ENCODE data around the gene ALDH1A3. TPM values are rescaled to one million over a fixed set of nuclear protein-coding genes. Genes with fewer than 3 reads are reported as not detected.

Gene ALDH1A3
- total and polyA plus RNA-seq, 2 of the 4 experiments (the other 2 are of a cell fraction), result 3.1 to 5.0 TPM

GRCh38 chr15:100909989-100910955 lies 30.6 kb downstream of the ALDH1A3 start (continued):
- TF ChIP-seq, protein P1, sequence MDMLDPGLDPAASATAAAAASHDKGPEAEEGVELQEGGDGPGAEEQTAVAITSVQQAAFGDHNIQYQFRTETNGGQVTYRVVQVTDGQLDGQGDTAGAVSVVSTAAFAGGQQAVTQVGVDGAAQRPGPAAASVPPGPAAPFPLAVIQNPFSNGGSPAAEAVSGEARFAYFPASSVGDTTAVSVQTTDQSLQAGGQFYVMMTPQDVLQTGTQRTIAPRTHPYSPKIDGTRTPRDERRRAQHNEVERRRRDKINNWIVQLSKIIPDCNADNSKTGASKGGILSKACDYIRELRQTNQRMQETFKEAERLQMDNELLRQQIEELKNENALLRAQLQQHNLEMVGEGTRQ (IDR thresholded peaks at IDR 0.05; ENCODE audit: low read depth, low read length), result no peak

DNA sequence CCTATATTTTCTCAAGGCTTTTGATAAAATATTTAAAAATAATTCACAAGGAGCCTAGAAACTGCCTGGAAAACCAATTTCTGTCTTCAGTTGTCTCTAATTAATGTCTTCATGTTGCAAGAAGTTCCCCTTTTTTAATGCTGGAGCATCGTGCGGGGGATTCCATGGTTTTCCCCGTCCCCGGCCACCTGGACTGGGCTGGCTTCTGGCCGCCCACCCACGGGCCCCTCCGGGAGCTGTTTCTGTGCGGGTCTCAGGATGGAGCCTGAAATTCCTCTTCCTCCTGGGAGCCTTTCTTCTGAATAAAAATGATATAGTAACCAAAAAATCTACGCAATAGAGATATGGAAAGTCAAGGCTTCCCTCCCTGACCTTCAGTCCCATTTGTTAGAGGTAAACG lies 31.5 kb downstream of the ALDH1A3 start:
- intact Hi-C loops (cut with micrococcal nuclease), result no loop called here
- H2AK5ac ChIP-seq (ENCODE audit: low read depth, low read length), result no peak overlapping the region
- H3K56ac ChIP-seq (ENCODE audit: extremely low read depth, insufficient read depth, low read length), result no peak overlapping the region
- in situ Hi-C loops (cut with MboI; ENCODE audit: low sequenced_read_pairs), result loop anchor here (25.0 kb wide), 1 partner anchor 351 kb away; the partner anchor contains the start of gene CHSY1
- H2BK20ac ChIP-seq (ENCODE audit: low read depth, low read length), result no peak overlapping the region
- H4K20me1 ChIP-seq (ENCODE audit: insufficient read depth, low read length), result no peaks in the 10 kb centered on the region
- no peak overlapping the region for H4K91ac ChIP-seq (ENCODE audit: insufficient read depth, low read depth, low read length)
- H2BK120ac ChIP-seq (ENCODE audit: low read depth, low read length), result no peak overlapping the region
- dilution Hi-C loops (cut with HindIII; ENCODE audit: low sequenced_read_pairs, unreplicated experiment), result no loop called here
- peaks cover 5% of the 10 kb centered on the region for H3K9me3 ChIP-seq (ENCODE audit: control insufficient read depth, insufficient read depth, low read length)
- no peaks in the 10 kb centered on the region for H3K4me1 ChIP-seq (ENCODE audit: control insufficient read depth, insufficient read depth, low read length)
- H4K5ac ChIP-seq (ENCODE audit: low read depth, low read length), result no peak overlapping the region
- no peak overlapping the region for H2AFZ ChIP-seq (replicated peaks; ENCODE audit: low read length, poor library complexity)
- no peak overlapping the region for H2BK5ac ChIP-seq (ENCODE audit: low read depth, low read length, poor library complexity, severe bottlenecking)
- no peak overlapping the region for H3K18ac ChIP-seq (ENCODE audit: low read depth, low read length)
- ATAC-seq (ENCODE audit: low read depth) (no peak), DNase-seq (no peak)
- no peak overlapping the region for H3K4me3 ChIP-seq (ENCODE audit: insufficient read depth, low read depth, low read length)
- H2BK15ac ChIP-seq (ENCODE audit: low read depth, low read length), result no peak overlapping the region
- no peaks in the 10 kb centered on the region for H3K9me1 ChIP-seq (ENCODE audit: insufficient read depth, low read length)
- no TSS peak for BruUV-seq (replicated peaks)
- no peaks in the 10 kb centered on the region for H3K79me1 ChIP-seq (ENCODE audit: low read depth in 1 of 2, low read length in 2 of 2)
- no peak overlapping the region for H2AK9ac ChIP-seq (replicated peaks; ENCODE audit: low read depth, low read length, poor library complexity)
- no peaks in the 10 kb centered on the region for H3K36me3 ChIP-seq (ENCODE audit: control insufficient read depth, insufficient read depth, low read length)
- no peak overlapping the region for H3K23ac ChIP-seq (ENCODE audit: low read depth, low read length)
- no peak overlapping the region for H3K4ac ChIP-seq (ENCODE audit: low read depth, low read length)
- no peak overlapping the region for H3K27ac ChIP-seq (ENCODE audit: insufficient read depth, low read length)
- H3K14ac ChIP-seq (replicated peaks; ENCODE audit: low read depth, low read length), result no peak overlapping the region
- no peak overlapping the region for H3K4me2 ChIP-seq (ENCODE audit: low read depth, low read length)
- CTCF ChIA-PET, result no interaction called here
- POLR2A ChIA-PET (ENCODE audit: unreplicated experiment), result no interaction called here
- H4K8ac ChIP-seq (ENCODE audit: low read depth in 2 of 2, low read length in 2 of 2), result no peak overlapping the region
- no CpG with 5 or more reads among the region's 10 CpGs for WGBS, 2 experiments (ENCODE audit: extremely low coverage in 2 of 2, insufficient read length in 1 of 2)
- H3K9ac ChIP-seq (ENCODE audit: low read depth, low read length), result no peak overlapping the region
- H3K27me3 ChIP-seq (ENCODE audit: control insufficient read depth, insufficient read depth, low read length), result 0 out of 2 replicates have a peak, but pooled peaks cover 1% of the 10 kb centered on the region
- no peak for TF ChIP-seq MAZ (IDR thresholded peaks at IDR 0.05; ENCODE audit: borderline replicate concordance, low read depth, low read length)
- TF ChIP-seq RAD21 (IDR thresholded peaks at IDR 0.05; ENCODE audit: low read length), result no peak
- no peak for TF ChIP-seq FOS (IDR thresholded peaks at IDR 0.05; ENCODE audit: low read depth, low read length)
- TF ChIP-seq NFE2L2 (IDR thresholded peaks at IDR 0.05; ENCODE audit: low read depth, low read length), result no peak
- no peak for TF ChIP-seq CEBPB (IDR thresholded peaks at IDR 0.05; ENCODE audit: low read depth, low read length)
- TF ChIP-seq, protein P2, sequence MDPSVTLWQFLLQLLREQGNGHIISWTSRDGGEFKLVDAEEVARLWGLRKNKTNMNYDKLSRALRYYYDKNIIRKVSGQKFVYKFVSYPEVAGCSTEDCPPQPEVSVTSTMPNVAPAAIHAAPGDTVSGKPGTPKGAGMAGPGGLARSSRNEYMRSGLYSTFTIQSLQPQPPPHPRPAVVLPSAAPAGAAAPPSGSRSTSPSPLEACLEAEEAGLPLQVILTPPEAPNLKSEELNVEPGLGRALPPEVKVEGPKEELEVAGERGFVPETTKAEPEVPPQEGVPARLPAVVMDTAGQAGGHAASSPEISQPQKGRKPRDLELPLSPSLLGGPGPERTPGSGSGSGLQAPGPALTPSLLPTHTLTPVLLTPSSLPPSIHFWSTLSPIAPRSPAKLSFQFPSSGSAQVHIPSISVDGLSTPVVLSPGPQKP (IDR thresholded peaks at IDR 0.05; ENCODE audit: borderline replicate concordance, low read depth, low read length), result no peak
- TF ChIP-seq CHD1 (IDR thresholded peaks at IDR 0.05; ENCODE audit: low read depth, low read length), result no peak
- no peak for TF ChIP-seq MAFK (IDR thresholded peaks at IDR 0.05; ENCODE audit: low read depth, low read length)
- no peak for TF ChIP-seq RFX5 (IDR thresholded peaks at IDR 0.05; ENCODE audit: low read depth, low read length)
- no peak for TF ChIP-seq MXI1 (IDR thresholded peaks at IDR 0.05; ENCODE audit: borderline replicate concordance, low read depth, low read length)
- TF ChIP-seq POLR2A (IDR thresholded peaks at IDR 0.05; ENCODE audit: low read depth, low read length), result no peak
- no peak for TF ChIP-seq CTCF (conservative IDR thresholded peaks at IDR 0.05; ENCODE audit: low read depth, low read length)

All from IMR-90 (cell line).